Amniotic stem cell (primary cell): ENCODE results near the gene TAC4.

Experiments used
- DNase-seq: peaks from one replicate; lab custom pipeline; 2025; lab: John Stamatoyannopoulos, UW

The TAC4 gene

DNA sequence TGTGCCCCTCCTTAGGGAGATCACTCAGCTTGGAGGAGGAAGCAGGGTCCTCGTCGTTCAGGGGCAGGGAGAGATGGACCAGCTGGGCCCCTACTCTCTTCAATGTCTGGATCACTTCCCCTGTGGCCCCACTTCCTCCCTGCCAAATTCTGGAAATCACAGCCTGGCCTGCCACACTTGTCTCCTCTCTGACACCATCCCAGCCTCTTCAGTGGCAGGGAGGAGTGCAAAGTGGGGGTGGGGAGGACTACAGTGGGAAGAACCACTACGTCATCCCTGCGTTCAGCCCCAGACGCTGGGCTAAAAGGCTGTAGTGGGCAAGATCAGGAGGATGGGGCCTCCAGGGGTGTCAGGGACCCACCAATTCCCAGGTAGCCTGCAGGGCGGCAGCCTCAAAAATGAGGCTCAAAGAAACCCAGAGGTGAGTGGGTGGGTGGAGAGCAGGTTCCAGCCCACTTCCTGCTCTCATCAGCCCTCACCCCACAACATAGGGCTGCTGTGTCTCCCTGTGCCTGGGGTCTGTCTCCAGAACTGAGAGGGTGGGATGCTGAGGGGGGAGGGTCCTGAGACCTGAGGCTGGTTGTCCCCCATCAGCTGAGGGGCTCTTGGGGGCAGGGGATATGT, 25.0 kb upstream of the TAC4 start:
- no peak for DNase-seq

DNA sequence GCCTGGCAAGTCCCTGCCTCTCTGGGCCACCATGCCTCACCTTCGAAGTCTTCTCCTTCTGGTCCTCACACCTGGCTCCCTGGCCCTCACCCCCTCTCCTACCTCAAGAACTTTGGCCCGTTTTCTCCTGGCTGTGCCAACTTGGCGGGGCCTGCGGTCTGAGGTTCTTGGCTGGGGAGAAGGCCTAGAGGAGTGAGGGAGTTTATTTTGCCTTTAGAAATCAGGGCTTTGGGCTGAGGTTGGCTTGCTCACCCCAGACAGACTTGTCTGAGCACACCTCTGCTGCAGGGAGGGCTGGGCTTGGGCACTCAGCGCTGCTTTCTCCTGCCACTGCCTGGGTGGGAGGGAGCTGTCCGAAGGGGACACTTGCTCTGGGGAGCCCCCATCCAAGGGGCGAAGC, 23.3 kb upstream of the TAC4 start:
- no peak for DNase-seq

DNA sequence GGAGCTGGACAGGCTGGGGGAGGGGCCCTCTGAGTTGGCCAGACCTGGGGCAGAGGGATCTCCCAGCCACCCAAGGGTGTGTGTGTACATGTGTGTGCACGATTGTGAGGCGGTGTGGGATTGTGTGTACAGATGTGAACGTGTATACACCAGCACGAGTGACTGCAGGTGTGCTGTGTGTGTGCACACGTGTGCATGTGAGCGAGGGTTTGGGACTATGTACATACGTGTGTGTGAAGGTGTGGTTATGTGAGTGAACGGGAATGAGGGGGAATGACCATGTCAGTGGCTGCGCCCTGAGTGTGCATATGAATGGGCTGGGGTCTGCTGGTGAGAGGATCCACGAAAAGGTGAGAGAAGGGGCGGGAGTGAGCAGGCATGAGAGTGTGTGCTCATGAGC, 22.4 kb upstream of the TAC4 start:
- no peak for DNase-seq

DNA sequence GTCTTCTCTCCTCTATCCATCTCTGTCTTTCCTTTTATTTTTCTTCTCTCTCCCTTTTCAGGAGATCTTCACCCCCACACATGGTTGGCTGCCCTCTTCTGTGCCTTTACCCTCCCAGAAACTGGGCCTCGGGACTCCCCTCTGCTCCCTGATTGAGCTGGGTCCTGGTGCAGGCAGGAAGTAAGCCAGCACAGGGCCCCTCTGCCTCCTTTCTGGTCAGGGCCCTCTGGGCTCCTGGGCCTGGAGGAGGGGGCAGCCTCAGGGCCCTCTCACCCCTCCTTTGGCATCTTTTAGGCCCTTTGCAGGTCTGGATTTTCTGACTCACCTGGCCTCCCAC, 21.1 kb upstream of the TAC4 start:
- no peak for DNase-seq

DNA sequence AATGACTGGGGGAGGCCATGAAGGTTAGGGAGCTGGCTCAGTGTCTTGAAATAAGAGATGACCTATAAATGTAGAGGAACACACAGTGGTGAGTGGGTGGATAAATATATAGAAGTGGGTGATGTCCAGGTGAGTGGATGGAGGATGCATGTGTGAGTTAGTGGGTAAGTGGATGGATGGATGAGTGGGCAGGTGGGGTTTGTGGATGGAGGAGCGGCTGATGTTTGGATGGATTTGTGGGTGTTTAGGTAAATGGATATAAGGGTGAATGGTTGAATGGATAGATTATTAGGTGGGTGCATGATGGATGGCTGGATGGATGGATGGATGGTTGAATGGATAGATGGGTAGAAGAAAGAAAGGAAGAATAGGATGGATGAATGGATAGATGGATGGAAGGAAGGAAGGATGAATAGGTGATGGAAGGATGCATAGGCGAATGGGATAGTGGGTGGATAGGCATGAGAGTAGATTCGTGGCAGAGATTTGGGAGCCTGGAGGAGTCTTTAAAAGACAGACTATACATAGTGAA, 19.1 kb upstream of the TAC4 start:
- no peak for DNase-seq

DNA sequence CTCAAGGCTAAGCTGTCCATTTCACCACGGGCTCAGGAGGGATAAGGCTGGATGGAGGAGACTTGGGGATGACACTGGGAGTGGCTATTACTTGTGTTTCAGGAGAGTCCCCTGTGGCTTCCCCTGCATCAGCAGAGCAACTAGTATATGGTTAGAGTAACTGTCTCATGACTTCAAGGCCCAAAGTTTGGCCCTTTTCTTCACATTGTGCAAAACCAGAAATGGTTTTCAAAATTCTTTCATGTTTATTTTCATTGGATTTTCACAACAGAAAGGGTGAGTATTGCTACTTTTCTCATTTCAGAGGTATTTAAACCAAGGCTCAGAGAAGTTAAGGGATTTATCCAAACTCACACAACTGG, 18.1 kb upstream of the TAC4 start:
- no peak for DNase-seq

DNA sequence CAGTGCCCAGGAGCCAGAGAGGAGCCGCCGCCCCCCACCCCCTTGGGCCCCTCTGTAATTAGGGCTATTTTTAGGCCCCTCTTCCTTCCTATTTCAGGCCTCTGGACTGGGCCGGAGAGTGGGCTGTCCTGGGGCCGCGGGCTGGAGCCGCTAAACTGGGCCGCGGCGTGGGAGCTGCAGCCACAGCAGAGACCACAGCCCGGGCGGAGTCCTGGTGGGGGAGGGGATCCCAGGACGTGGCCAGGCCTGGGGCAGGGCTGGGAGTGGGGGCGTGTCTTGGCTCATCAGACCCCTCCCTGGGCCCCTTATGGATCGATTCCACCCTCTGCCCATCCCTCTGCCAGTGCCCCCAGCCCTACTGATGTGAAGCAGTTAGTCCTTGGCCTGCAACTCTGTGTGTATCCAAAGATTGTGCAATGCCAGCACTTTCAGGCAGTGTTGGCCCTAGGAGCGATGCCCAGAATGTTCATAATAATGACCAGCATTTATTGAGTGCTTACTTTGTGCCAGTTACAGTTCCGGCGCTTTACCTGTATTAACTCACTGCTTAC, 15.0 kb upstream of the TAC4 start:
- DNase-seq: no peak

DNA sequence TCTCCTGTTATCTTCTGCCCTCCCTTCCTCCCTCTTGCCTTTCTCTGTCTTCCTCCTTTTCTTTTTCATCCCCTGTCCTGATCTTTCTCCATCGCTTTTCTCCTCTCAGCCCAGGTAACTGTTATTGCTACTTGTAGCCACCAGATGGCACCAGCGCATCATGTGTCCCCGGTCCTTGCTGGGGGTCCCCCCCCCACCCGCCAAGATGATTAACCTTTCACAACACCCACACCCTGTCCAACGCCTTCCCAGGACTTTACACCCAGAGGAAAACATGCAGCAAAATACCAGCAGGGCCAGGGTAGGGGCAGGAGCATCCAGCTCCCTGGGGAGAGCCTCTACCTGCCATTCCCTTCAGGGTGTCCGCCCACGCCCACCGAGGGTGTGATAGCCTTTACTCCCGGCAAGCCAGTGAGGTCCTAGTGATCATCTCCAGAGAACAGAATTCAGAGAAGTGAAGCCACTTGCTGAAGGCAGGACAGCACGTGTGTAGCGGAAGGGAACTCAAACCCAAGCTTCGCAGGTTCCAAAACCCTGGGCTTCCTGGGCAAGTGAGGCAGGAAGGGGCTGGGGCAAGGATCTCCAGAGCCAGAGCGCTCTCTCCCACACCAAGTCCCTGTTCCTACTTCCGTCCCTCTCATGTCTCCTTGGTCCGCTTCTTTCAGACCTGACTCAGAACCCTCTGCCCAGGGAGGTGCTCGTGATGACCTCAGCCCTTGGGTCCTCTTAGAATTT, 13.4 kb upstream of the TAC4 start:
- no peak for DNase-seq

DNA sequence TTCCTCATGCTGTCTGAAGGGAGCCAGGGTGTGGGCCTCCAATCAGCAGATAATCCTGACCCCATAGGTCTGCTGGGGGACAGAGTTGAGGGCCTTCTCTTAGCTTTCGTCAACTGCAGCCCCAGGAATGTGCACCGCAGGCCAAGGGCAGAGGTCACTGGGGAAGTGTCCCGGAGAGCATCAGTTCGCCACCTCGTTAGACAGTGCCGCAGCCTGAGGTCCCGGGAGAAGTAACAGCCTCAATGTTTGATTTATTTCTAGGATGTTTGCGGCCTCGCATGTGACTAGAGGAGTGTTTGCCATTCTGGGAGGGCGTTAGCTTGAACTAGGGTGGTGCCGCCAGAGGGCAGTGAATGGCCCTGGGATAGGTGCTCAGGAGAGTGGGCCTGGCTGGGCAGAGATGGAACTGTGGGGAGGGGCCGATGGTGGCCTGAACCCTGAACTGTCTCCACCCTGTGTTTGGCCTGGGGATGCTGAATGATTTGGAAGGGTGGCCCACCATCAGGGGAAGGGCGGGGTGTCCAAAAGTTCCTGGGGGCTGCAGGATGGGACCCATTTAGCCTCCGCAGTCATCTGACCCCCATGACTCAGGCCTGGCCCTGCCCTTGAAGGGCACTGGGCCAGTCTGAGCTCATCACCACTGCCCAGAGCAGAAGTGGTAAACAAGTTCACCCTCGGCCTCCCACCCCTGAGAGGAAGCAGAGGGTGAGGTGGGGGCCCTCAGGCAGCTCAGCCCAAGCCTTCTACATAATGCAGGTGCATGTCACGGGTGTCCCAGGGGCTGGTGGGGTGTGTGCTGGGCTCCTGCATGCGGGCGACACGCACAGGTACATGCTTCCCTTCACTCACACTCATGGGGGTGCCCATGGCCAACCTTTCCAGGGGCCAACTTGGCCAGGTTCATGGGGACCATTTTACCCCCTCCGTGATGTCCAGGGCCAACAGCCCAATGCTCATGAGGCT, 12.4 kb upstream of the TAC4 start:
- DNase-seq: no peak

DNA sequence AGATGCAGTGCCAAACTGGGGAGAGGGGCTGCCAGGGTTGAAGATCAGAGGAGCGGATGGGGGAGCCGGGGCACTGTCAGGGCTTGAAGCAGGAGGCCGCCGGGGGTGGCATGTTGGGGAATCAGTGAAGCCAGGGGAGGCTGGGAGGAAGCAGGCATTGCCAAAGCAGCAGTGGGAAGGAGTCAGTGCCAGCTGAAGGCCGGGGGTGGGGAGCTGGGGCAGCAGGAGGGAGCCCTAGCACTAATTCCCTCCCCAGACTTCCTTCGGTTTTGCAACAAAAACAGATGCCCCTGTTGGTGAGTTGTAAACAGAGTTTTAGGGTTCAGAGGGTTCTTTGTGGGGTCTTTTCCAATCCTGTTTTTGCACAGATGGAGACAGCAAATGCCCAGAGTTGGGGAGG, 10.9 kb upstream of the TAC4 start:
- no peak for DNase-seq

DNA sequence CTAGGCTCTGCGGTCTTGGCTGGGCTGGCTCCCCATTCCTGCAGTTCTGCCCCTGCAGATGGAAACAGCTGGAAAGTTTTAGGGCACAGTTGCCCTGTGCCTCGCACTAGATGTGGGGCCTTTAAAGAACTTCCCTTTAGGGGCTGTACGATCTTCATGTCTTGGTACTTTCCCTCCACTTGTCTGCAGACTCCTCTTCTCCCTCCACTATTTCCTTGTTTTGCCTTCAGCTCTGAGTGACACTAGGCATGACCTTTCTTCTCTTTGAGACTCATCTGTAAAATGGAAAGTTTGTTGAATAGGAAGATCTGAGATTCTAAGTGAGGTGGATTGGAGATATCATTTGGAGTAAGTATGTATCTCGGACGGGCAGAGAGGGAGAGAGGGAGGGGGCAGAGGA, 6.3 kb upstream of the TAC4 start:
- no peak for DNase-seq

DNA sequence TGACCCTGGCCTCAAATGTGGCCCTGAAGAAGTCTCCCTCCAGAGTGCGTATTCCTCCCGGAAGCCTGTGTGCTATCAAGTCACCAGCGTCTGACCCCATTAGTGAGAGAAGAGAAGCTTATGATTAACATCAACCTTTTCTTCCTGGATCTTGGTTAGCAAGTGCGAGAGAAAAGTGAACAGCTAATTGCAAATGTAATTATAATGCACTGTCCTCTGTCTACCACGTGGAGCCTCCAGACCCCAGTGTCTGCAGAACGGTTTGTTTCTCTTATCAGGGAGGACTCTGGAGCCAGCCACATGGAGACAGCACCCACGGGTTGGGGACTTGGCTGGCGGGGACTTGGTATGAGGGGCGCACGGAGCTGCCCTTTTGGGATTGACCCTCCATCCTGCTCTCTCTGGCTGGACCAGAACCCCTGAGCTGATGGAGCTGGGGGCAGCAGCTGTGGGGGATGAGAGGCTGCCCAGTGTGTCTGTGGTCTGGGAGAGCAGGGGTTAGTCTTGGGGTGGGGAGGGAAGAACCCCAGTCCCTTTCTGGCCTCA, 5.7 kb upstream of the TAC4 start:
- no peak for DNase-seq

DNA sequence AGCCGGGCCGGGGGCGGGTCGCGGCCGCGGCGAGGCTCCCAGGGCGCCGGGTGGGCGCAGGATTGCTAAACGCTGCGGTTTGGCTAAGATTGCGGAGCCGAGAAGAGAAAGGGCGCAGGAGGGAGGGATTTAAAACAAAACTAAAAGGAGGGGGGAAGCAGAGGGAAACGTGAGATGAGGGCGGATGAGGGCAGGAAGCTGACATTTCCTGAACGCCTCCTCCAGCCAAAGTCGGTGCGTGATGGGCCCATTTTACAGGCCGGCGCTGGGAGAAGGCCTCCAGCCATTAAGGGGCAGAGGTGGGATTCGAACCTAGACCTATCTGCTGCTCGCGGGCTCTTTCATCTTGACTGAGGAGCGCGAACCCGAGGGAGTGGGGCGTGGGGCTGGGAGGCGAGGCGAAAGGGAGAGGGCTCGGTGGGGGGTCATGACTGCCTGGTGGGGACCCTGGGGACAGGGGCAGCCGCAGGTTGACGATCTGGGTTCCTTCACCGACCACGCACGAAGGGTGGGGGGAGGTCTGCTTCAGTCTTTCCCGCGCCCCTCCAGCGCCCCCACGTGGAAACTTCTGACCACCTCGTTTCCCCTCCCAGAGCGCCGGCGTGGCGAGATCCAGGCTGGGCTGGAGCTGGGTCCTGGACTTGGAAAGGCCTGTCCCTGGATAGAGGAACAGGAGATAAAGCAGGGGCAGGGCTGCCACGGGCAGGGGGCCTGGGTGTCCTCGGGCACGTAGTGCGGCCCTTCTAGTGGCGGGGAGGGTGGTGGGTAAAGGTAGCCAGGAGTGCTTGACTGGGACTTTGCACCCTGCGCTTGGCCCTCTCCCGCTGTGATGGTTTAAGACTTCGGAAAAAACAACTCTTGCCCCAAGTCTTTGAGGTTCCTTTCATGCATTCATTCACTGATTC, 3.8 kb upstream of the TAC4 start:
- peak; percentile 25 for DNase-seq

DNA sequence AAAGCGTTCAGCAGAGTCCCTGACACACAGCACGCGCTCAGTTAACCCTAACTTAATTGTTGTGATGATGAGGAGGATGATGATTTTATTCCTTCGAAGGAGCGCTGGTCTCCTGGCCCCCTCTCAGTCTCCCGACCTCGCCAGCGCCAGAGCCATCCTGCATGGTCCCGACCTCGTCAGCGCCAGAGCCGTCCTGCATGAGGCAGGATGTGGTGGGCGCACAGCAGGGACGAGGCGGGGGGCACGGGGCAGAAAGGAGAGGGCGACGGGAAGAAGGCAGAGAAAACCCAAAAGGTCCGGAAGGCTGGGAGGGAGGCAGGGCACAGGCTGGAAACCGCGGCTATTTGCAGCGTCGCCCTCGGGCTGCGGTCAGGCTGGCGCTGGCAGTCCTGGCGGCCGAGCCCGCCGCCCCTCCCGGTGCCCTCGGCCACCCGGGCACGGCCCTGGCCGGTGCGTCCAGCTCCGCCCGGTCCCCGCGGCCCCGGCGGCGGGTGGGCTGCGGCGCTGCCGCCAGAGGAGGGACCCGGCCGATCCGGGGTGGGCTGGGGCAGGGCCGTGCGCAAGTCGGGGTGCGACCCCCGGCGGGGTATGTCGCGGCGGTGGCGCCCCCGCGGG, 3.0 kb upstream of the TAC4 start:
- no peak for DNase-seq

DNA sequence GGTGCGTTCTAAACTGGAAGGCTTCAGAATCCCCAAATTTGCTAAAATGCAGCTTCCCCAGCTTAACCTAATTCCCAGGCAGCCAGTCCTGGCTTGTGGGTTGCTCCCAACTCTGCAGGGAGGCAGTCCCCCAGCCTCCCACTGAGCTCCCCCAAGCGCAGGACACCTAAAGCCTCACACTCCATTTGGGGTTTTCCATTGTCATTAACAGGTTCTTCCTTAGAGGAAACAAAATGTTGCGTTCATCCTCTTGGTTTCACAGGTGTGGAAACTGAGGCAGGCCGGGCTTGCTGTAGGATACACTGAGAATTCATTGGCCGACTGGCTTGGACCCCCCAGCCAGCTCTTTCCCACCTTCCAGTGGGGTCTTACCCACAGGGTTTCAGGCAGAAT, 2.3 kb upstream of the TAC4 start:
- DNase-seq: no peak

DNA sequence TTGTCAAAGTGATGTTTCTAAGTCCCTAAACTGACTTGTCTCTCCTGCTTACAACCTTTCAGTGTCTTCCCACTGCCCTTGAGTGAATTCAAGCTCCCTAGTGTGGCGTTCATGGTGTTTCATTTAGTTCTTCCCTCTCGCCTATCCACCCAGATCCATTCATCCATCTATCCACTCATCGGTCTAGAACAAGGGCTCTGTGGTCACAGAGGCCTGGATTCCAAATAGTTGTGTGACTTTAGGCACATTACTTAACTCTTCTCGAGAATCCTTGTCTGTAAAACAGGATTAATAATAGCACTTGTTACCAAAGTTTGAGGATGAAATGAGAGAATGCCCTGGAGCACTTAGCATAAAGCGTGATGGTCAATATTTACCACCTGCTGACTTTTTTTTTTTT, 870 bp upstream of the TAC4 start:
- no peak for DNase-seq

DNA sequence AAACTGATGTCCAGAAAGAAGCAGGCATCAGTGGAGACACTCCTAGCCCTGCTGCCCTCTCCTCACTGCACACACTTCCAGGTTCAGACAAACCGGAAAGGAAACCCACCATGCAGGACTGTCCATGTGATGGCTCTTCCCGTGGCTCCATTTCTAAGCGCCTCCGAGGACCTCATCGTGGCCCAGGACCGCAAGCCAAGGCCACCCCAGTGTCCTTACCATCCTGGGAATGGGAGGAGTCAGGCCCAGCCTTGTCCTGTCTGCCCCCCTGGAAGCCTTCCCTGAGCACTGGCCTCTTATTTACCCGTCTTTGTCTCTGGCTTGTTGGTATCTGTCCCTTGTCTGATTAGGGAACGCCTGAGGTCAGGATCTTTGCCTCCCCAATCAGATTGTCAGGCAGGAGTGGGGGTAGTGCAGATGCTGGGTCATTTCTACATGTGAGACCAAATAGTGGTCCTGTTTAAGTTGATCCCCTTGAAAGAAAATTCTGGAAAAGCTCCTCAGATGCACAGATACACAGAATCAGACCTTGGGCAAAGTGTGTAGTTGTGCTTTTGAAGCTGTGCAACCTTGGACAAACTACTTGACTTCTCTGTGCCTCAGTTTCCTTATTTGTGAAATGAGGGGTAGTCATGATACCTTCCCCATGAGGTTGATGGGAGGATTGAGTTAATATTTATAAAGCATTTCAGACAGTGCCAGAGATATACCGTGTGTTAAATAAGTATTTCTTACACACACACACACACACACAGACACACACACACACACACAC, 744 bp downstream of the TAC4 start:
- DNase-seq: no peak

DNA sequence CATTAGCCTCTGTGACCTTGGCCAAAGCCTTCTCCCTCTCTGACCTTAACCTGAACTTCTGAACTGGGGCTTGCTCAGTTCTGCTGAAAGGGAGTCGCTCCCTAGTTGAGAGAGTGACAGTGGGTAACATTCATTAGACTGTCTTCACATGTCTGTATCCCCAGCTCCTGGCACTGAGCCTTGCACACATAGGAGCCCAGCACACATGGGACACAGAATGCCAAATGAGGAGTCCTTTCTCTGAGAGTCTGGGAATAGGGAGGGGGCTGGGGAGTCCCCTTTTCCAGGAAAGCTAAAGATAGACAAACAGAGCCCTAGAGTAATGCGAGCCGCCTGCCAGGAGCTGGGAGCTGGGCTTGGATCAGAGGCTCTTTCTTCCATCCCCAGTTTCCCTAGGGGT, 2.5 kb downstream of the TAC4 start:
- DNase-seq: no peak

DNA sequence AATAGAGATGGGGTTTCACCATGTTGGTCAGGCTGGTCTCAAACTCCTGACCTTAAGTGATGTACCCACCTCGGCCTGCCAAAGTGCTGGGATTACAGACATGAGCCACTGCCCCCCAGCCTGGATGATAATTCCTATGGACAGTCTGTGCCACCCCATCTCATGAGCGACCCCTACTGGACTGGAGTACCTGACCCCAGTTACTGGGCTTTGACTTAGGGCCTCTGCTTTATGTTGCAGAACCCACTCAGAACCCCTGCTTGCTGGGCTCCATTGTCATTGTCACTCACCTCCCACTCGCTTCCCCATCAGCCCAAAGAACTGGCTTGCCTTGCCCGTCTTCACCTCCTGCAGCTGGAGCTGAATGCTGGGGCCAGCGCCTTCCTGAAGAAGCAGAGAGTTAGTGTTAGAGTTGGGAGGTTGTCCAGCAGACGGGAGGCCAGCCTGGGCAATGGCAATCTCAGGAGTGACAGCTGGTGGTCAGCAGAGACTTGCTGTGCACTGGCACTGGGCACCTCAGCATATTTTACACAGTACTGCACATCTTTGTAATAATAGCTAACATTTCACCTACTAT, 4.0 kb downstream of the TAC4 start:
- DNase-seq: no peak

DNA sequence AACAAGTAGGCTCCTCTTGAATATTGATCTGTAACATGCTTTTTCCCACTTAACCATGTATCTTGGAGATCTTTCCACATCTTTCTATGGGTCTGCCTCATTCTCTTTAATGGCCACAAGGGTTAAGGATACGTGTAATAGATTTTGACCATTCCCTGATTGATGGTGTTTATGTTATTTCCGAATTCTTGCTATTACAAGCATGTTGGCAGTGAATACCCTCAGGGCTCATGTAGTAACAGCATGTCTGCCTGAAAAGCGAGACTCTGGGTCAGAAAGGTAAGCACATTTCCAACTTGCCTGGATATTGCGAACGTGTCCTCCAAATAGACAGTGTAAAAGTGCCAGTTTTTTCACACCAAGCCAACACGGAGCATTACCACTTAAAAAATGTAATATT, 5.0 kb downstream of the TAC4 start:
- no peak for DNase-seq
